Astrocyte (in vitro differentiated cells and primary cell): Measurements from ENCODE around the gene FCGR3A.

Experiments
- EZH2 ChIP-seq: IDR thresholded peaks from 2 replicates; pipeline ENCODE4 v1.6.1; 2012; ENCODE audit warnings: mild to moderate bottlenecking, low read length, inconsistent platforms; ENCODE audit not compliant: insufficient read depth
- TF ChIP-seq, protein P1 (sequence below): IDR thresholded peaks from 2 replicates; pipeline ENCODE4 v1.5.1; 2011; ENCODE audit warnings: low read depth, mild to moderate bottlenecking, inconsistent platforms, low read length, moderate library complexity; ENCODE audit not compliant: insufficient read depth

DNA sequence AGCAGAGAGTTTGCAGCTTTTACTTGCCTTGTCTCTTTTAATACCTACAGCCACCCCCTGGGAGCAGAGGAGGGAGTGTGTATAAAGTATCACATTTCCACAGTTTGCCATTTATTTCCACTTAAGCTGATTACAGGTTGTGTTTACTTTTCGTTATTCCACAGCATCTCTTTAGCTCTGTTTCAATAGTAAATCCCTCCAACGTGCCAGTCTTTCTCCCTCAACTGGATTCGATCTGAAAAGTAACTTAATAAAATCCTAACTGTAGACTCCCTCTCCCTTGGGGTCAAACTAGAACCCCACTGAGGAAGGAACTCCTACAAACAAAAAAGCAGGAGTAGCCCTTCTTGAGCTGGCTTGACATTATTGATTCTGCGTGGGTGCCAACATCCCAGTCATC is 47.4 kb downstream of the FCGR3A start:
- TF ChIP-seq, protein P1, sequence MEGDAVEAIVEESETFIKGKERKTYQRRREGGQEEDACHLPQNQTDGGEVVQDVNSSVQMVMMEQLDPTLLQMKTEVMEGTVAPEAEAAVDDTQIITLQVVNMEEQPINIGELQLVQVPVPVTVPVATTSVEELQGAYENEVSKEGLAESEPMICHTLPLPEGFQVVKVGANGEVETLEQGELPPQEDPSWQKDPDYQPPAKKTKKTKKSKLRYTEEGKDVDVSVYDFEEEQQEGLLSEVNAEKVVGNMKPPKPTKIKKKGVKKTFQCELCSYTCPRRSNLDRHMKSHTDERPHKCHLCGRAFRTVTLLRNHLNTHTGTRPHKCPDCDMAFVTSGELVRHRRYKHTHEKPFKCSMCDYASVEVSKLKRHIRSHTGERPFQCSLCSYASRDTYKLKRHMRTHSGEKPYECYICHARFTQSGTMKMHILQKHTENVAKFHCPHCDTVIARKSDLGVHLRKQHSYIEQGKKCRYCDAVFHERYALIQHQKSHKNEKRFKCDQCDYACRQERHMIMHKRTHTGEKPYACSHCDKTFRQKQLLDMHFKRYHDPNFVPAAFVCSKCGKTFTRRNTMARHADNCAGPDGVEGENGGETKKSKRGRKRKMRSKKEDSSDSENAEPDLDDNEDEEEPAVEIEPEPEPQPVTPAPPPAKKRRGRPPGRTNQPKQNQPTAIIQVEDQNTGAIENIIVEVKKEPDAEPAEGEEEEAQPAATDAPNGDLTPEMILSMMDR, result no peak
- no peak for TF ChIP-seq EZH2
